ENCODE measurements around the gene NUP62.

The NUP62 gene

DNA sequence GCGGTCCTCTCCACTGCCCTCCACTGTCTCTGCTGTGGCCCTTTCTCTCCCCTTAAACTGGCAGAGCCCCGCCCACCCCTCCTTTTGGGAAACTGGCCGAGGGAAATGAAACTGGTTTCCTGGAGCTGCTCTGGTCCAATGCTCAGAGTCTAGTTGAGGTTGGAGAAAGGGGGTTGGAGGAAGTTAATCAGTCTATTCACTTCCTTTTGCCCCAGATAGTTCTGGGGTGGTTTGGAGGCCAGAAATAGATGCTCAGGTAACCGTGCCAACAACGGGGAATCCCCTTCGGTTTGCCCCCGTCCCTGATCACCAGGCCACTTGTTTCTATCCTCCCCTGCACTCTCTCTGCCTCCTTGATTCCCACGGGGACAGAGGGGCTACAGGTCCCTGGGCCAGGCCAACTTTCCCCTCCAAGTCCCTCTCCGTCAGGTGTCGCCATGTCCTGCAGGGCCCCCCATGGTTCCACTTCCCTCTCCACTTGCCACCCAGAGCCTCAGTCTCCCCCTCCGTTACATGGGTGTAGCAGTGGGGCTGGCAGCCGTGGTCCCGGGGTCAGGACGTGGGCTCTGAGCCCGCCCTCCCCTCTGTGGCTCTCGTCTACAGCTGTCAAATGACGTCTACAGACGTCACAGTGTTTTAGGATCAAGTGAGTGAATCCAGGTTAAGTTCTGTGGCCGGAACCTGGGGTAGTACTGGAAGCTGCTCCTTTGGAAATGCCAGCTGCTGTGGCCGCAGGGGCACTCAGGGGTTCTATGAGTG lies 32.3 kb downstream of the NUP62 start, which contains the start of gene IL4I1:
Gene IL4I1, minus strand, starts transcription at position 25 of the 759 bp plus-strand sequence. CDS start 727 bp downstream, outside the sequence.
- TF ChIP-seq RAD21 (IDR thresholded peaks at IDR 0.05; ENCODE audit: low read depth) (no peak), FOXM1 (IDR thresholded peaks at IDR 0.05; ENCODE audit: borderline replicate concordance, low read depth) (no peak), EP300 (IDR thresholded peaks at IDR 0.05; ENCODE audit: borderline replicate concordance) (no peak)
- TF ChIP-seq, protein P1, sequence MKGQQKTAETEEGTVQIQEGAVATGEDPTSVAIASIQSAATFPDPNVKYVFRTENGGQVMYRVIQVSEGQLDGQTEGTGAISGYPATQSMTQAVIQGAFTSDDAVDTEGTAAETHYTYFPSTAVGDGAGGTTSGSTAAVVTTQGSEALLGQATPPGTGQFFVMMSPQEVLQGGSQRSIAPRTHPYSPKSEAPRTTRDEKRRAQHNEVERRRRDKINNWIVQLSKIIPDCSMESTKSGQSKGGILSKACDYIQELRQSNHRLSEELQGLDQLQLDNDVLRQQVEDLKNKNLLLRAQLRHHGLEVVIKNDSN (IDR thresholded peaks at IDR 0.05) = no peak
- TF ChIP-seq, protein P2, sequence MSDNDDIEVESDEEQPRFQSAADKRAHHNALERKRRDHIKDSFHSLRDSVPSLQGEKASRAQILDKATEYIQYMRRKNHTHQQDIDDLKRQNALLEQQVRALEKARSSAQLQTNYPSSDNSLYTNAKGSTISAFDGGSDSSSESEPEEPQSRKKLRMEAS (IDR thresholded peaks at IDR 0.05) = no peak

DNA sequence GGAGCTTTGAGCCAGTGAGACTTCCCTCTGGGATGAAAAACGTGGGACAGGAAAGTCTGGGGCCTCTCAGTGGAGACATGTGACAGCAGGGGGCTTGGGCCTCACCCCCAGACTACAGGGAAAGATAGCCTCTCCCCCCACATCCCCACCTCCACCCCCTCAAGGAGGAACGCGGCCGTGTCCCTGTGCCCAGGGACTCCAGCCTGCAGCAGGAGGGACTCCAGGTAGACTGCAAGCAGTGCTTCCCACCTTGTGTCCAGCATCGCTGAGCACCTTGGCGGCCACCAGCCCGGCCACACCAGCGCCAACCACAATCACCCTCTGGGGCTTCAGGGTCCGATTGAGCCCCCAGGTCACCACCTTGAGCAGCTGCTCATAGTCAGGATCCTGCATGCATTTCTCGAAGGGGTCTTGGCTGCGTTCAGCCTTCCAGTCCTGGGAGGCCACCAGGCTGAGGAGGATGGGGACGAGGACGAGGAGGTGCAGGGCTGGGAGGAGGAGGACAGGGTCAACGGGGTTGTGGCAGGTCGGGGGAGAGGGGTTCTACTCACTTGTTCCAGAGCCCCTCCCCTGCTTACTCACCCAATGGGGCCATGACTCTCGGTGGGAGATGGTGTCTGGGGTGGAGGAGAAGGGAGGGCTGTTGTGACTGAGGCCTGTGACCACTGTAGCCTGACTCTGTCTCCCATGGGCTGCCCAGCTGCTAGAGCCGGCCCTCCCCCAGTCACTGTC lies 33.6 kb downstream of the NUP62 start:
- TF ChIP-seq CREB1 (IDR thresholded peaks at IDR 0.05; ENCODE audit: low read depth) (no peak), TEAD4 (IDR thresholded peaks at IDR 0.05) (no peak), EGR1 (IDR thresholded peaks at IDR 0.05) (no peak), TCF12 (IDR thresholded peaks at IDR 0.05; ENCODE audit: low read depth) (no peak)
- TF ChIP-seq, protein P1 (IDR thresholded peaks at IDR 0.05) = no peak

DNA sequence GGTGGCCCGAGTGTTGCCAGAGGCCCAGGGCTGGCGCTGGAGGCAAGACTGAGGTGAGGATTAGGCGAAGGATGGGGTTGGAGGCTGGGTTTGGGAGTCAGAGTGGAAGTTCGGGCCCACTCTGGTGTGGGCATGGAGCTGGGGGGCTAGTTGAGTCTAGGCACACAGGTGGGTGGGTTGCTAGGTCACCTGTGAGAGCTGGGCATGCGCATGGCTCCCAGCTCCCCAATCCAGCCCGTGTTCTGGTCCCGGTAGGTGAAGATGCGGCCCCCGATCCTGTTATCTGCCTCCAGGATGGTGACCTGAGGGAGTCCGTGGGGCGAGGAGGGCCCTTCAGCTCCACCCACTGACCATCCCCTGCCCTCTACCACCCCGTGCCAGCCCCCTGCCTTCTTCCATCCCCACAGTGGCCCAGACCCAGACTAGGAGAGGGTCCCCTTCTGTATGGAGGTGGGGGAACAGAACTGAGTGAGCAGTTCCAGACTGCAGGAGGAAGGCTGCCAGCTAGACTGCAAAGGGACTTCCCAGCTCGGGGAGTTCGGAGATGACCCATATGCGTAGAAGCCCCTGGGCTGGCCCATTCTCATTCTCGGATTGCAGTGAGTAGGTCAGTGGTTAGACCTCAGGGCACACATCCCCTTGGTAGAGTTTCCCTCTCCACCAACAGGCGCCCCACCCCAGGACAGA lies 34.3 kb downstream of the NUP62 start:
- no peak for TF ChIP-seq FOXM1 (IDR thresholded peaks at IDR 0.05; ENCODE audit: borderline replicate concordance, low read depth)
- TF ChIP-seq ZBTB7A (IDR thresholded peaks at IDR 0.05; ENCODE audit: low read depth) = no peak
- TF ChIP-seq TEAD4 (IDR thresholded peaks at IDR 0.05) = no peak
- TF ChIP-seq, protein P3, sequence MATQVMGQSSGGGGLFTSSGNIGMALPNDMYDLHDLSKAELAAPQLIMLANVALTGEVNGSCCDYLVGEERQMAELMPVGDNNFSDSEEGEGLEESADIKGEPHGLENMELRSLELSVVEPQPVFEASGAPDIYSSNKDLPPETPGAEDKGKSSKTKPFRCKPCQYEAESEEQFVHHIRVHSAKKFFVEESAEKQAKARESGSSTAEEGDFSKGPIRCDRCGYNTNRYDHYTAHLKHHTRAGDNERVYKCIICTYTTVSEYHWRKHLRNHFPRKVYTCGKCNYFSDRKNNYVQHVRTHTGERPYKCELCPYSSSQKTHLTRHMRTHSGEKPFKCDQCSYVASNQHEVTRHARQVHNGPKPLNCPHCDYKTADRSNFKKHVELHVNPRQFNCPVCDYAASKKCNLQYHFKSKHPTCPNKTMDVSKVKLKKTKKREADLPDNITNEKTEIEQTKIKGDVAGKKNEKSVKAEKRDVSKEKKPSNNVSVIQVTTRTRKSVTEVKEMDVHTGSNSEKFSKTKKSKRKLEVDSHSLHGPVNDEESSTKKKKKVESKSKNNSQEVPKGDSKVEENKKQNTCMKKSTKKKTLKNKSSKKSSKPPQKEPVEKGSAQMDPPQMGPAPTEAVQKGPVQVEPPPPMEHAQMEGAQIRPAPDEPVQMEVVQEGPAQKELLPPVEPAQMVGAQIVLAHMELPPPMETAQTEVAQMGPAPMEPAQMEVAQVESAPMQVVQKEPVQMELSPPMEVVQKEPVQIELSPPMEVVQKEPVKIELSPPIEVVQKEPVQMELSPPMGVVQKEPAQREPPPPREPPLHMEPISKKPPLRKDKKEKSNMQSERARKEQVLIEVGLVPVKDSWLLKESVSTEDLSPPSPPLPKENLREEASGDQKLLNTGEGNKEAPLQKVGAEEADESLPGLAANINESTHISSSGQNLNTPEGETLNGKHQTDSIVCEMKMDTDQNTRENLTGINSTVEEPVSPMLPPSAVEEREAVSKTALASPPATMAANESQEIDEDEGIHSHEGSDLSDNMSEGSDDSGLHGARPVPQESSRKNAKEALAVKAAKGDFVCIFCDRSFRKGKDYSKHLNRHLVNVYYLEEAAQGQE (IDR thresholded peaks at IDR 0.05; ENCODE audit: low read depth) = no peak
- no peak for TF ChIP-seq TCF12 (IDR thresholded peaks at IDR 0.05; ENCODE audit: low read depth)
- TF ChIP-seq NFIC (IDR thresholded peaks at IDR 0.05) = no peak

DNA sequence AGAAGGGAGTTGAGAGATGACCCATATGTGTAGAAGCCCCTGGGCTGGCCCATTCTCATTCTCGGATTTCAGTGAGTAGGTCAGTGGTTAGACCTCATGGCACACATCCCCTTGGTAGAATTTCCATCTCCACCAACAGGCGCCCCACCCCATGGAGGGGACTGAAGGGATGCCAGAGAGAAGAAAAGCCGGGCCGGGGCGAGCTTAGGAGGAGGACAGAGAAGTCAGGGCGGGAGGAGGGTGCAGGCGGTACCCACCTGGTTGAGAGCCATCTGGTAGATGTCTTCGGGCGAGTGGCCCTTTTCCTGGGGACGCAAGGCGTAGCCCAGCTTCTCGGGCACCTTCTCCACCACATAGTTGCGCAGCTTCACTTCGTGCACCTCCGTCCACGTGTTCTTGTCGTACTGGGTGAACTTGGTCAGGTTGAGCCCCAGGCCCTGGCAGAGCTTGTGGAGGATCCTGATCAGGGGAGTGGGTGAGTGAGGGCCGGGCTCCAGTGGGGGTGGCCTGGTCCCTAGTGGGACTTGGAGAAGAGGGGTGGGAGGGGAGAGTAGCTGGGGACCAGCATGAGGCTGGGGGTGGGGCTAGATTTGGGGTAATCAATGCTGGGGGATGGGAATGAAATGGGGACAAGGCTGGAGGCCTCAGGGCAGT lies 35.2 kb downstream of the NUP62 start:
- TF ChIP-seq, protein P3 (IDR thresholded peaks at IDR 0.05; ENCODE audit: low read depth) = no peak
- no peak for TF ChIP-seq EP300 (IDR thresholded peaks at IDR 0.05; ENCODE audit: borderline replicate concordance)
- TF ChIP-seq RAD21 (IDR thresholded peaks at IDR 0.05; ENCODE audit: low read depth) = no peak
- TF ChIP-seq, protein P2 (IDR thresholded peaks at IDR 0.05) = no peak
- no peak for TF ChIP-seq EGR1 (IDR thresholded peaks at IDR 0.05)
- no peak for TF ChIP-seq YY1 (IDR thresholded peaks at IDR 0.05; ENCODE audit: low read depth)
- no peak for TF ChIP-seq CREB1 (IDR thresholded peaks at IDR 0.05; ENCODE audit: low read depth)

DNA sequence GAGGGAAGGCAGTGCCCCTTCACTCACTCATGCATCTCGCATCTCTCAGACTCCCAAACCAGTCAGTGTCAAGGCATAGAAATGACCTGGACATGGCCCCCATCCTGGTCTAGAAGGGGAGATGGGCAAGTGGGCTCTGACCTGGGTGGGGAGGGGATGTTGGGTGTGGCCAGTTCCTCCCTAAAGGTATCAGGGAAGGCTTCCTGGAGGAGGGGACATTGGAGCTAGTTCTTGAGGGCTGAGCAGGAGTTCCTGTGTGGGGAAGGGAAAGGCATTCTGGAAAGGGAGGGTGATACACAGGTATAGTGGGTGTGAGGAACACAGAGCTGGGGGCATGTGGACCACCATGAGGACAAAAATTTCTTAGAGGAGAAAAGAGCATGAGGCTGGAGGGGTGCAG lies 36.6 kb downstream of the NUP62 start:
- TF ChIP-seq, protein P3 (IDR thresholded peaks at IDR 0.05; ENCODE audit: low read depth) = no peak
- TF ChIP-seq TEAD4 (IDR thresholded peaks at IDR 0.05) = no peak

Measured in Ishikawa (cell line).